ENCODE results near the gene DMD.

GRCh38 chrX:31323658-31324057, 1887.7 kb downstream of the DMD start:
- TF ChIP-seq CTCF (conservative IDR thresholded peaks at IDR 0.05; ENCODE audit: low read length): no peak
- no peak for TF ChIP-seq EZH2phosphoT487 (IDR thresholded peaks at IDR 0.05; ENCODE audit: borderline replicate concordance)
